ENCODE results near the gene HMGCL. TPM values are rescaled to one million over a fixed set of nuclear protein-coding genes. Genes with fewer than 3 reads are reported as not detected.
"Not testable (repeated sequence)": the region's sequence is repeated elsewhere in the genome, so short reads cannot be mapped to it uniquely, and the experiment has no call there.

The HMGCL gene
- total RNA-seq, 1 experiment from 2014 or later: 30.4 TPM

- ChIA-PET CTCF (no interaction called here), POLR2A (interaction anchor here (7.7 kb wide), 1 partner anchor 15 kb away, joined by 102 read pairs; the partner anchor contains the start of gene GALE)
- Mint-ChIP-seq H3K4me1 (ENCODE audit: insufficient read depth, unreplicated experiment) (peaks cover 14% of the 10 kb centered on the region), H3K27ac (ENCODE audit: low read depth, unreplicated experiment) (no peak overlapping the region), H3K27me3 (ENCODE audit: insufficient read depth, unreplicated experiment) (no peaks in the 10 kb centered on the region), H3K36me3 (ENCODE audit: insufficient read depth, unreplicated experiment) (peaks cover 89% of the 10 kb centered on the region), H3K9me3 (ENCODE audit: unreplicated experiment) (no peaks in the 10 kb centered on the region), H3K4me3 (ENCODE audit: unreplicated experiment) (no peak overlapping the region)
- no TSS peak for BruUV-seq (replicated peaks)
- intact Hi-C loops (cut with micrococcal nuclease): no loop called here
- TF ChIP-seq, protein P1, sequence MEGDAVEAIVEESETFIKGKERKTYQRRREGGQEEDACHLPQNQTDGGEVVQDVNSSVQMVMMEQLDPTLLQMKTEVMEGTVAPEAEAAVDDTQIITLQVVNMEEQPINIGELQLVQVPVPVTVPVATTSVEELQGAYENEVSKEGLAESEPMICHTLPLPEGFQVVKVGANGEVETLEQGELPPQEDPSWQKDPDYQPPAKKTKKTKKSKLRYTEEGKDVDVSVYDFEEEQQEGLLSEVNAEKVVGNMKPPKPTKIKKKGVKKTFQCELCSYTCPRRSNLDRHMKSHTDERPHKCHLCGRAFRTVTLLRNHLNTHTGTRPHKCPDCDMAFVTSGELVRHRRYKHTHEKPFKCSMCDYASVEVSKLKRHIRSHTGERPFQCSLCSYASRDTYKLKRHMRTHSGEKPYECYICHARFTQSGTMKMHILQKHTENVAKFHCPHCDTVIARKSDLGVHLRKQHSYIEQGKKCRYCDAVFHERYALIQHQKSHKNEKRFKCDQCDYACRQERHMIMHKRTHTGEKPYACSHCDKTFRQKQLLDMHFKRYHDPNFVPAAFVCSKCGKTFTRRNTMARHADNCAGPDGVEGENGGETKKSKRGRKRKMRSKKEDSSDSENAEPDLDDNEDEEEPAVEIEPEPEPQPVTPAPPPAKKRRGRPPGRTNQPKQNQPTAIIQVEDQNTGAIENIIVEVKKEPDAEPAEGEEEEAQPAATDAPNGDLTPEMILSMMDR (IDR thresholded peaks at IDR 0.05; ENCODE audit: unreplicated experiment): no peak
- no peak for DNase-seq (ENCODE audit: unreplicated experiment)
Measured at GRCh38 chr1:23784846-23785245, 40.4 kb downstream of the HMGCL start.

DNA sequence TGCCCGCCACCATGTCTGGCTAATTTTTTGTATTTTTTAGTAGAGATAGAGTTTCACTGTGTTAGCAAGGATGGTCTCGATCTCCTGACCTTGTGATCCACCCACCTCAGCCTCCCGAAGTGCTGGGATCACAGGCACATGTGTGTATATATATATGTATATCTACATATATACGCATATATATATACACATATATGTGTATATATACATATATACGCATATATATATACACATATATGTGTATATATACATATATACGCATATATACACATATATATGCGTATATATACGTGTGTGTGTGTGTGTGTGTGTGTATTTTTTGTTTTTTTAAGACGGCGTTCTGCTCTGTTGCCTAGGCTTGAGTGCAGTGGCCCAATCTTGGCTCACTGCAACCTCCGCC is 42.1 kb downstream of the HMGCL start:
- intact Hi-C loops (cut with micrococcal nuclease); BruUV-seq (replicated peaks); H3K9me3 Mint-ChIP-seq (ENCODE audit: unreplicated experiment); H3K27ac Mint-ChIP-seq (ENCODE audit: low read depth, unreplicated experiment); H3K27me3 Mint-ChIP-seq (ENCODE audit: insufficient read depth, unreplicated experiment); H3K4me3 Mint-ChIP-seq (ENCODE audit: unreplicated experiment); DNase-seq (ENCODE audit: unreplicated experiment): not testable (repeated sequence)
- Mint-ChIP-seq H3K4me1 (ENCODE audit: insufficient read depth, unreplicated experiment) (peaks cover 12% of the 10 kb centered on the region), H3K36me3 (ENCODE audit: insufficient read depth, unreplicated experiment) (peaks cover 81% of the 10 kb centered on the region)
- CTCF ChIA-PET: interaction anchor here (0.6 to 2.5 kb wide), 2 partner anchors 11 to 323 kb away, joined by 3 to 6 read pairs; no protein-coding TSS in a partner anchor
- POLR2A ChIA-PET: interaction anchor here (11.5 kb wide), 1 partner anchor 12 kb away, joined by 395 read pairs; the partner anchor contains the start of genes GALE and LYPLA2

DNA sequence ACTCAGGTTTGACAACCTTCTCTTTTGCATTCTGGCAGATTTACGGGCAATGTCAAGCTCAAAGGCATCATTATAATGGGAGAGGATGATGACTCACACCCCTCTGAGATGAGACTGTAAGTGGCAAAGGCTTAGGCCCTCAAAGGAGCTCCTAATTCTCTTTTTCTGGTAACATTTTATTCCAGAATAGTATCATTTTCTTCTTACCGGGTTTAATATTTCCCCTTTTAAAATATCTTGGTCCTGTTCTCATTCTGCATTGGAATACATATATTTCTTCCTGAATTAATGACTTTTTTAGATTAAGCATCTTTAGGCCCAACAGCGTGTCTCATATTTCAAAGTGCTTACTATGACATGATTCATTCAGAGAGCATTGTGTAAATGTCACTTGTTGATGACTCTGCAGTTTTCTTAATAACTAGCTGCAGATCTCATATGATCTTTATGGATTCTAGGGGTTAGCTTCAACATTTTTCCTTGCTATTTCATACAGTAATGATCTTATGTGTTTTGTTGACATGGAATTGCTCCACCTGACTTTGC is 45.3 kb downstream of the HMGCL start:
- Mint-ChIP-seq H3K27me3 (ENCODE audit: insufficient read depth, unreplicated experiment) (no peaks in the 10 kb centered on the region), H3K27ac (ENCODE audit: low read depth, unreplicated experiment) (no peak overlapping the region), H3K36me3 (ENCODE audit: insufficient read depth, unreplicated experiment) (peaks cover 49% of the 10 kb centered on the region), H3K9me3 (ENCODE audit: unreplicated experiment) (no peaks in the 10 kb centered on the region), H3K4me3 (ENCODE audit: unreplicated experiment) (peak overlapping the region; percentile 88), H3K4me1 (ENCODE audit: insufficient read depth, unreplicated experiment) (peaks cover 12% of the 10 kb centered on the region)
- BruUV-seq (replicated peaks): no TSS peak
- TF ChIP-seq, protein P1 (IDR thresholded peaks at IDR 0.05; ENCODE audit: unreplicated experiment): no peak
- intact Hi-C loops (cut with micrococcal nuclease): no loop called here
- ChIA-PET POLR2A (interaction anchor here (0.5 to 11.5 kb wide), 19 partner anchors 14 to 904 kb away, joined by 3 to 395 read pairs (median 4); partner anchors contain the start of genes ELOA, GALE, HMGCL and LYPLA2), CTCF (interaction anchor here (0.9 to 2.2 kb wide), 5 partner anchors 8 to 137 kb away, joined by 3 to 10 read pairs (median 8); no protein-coding TSS in a partner anchor)
- DNase-seq (ENCODE audit: unreplicated experiment): peak; percentile 62

- intact Hi-C loops (cut with micrococcal nuclease): no loop called here
- no peaks in the 10 kb centered on the region for H3K27me3 Mint-ChIP-seq (ENCODE audit: insufficient read depth, unreplicated experiment)
- TF ChIP-seq, protein P1 (IDR thresholded peaks at IDR 0.05; ENCODE audit: unreplicated experiment): no peak
- no peaks in the 10 kb centered on the region for H3K9me3 Mint-ChIP-seq (ENCODE audit: unreplicated experiment)
- H3K4me1 Mint-ChIP-seq (ENCODE audit: insufficient read depth, unreplicated experiment): peaks cover 12% of the 10 kb centered on the region
- ChIA-PET CTCF (interaction anchor here (0.5 to 1.6 kb wide), 8 partner anchors 10 to 138 kb away, joined by 3 to 10 read pairs (median 3); partner anchors contain the start of gene GALE), POLR2A (interaction anchor here (0.5 to 11.5 kb wide), 21 partner anchors 17 to 759 kb away, joined by 3 to 395 read pairs (median 4); partner anchors contain the start of genes ELOA, GALE, HMGCL and KDM1A)
- DNase-seq (ENCODE audit: unreplicated experiment): peak; percentile 84
- peaks cover 33% of the 10 kb centered on the region for H3K36me3 Mint-ChIP-seq (ENCODE audit: insufficient read depth, unreplicated experiment)
- peak within 1 kb of the TSS; percentile 88 for H3K4me3 Mint-ChIP-seq (ENCODE audit: unreplicated experiment)
- peak within 1 kb of the TSS; percentile 96 for H3K27ac Mint-ChIP-seq (ENCODE audit: low read depth, unreplicated experiment)
- BruUV-seq (replicated peaks): no TSS peak
Measured at GRCh38 chr1:23777979-23778814, 47.0 kb downstream of the HMGCL start, which contains the start of gene PITHD1. TSS of gene PITHD1 (plus strand) at chr1:23778418. CDS start at chr1:23778516, 98 bp downstream.

Measured in MCF 10A (cell line).